IMR-90 (cell line): ENCODE results near the gene EPN1.

ENCODE experiments used
- CEBPB ChIP-seq: IDR thresholded peaks from 2 replicates; pipeline ENCODE4 v1.6.1; 2012; ENCODE audit warnings: low read depth, low read length, improper control_type of control experiment
- MAZ ChIP-seq: IDR thresholded peaks from 2 replicates; pipeline ENCODE4 v1.6.1; 2012; ENCODE audit warnings: low read depth, mild to moderate bottlenecking, low read length, improper control_type of control experiment, moderate library complexity, borderline replicate concordance
- POLR2A ChIP-seq: IDR thresholded peaks from 2 replicates; pipeline ENCODE4 v1.6.1; 2012; ENCODE audit warnings: mild to moderate bottlenecking, low read depth, low read length
- SMC3 ChIP-seq: fragments of 150-350 bp; IDR thresholded peaks from 2 replicates; pipeline ENCODE4 v1.6.1; 2016; ENCODE audit warnings: low read depth, mild to moderate bottlenecking, antibody characterized with exemption, low read length, moderate library complexity
- TF ChIP-seq, protein P1 (sequence below): conservative IDR thresholded peaks from 2 replicates; pipeline ENCODE4 v1.5.1; 2012; ENCODE audit warnings: mild to moderate bottlenecking, low read depth, low read length, improper control_type of control experiment
- TF ChIP-seq, protein P2 (sequence below): fragments of 150-350 bp; IDR thresholded peaks from 2 replicates; pipeline ENCODE4 v1.6.1; 2016; ENCODE audit warnings: low read depth, mild to moderate bottlenecking, low read length, moderate library complexity, borderline replicate concordance

DNA sequence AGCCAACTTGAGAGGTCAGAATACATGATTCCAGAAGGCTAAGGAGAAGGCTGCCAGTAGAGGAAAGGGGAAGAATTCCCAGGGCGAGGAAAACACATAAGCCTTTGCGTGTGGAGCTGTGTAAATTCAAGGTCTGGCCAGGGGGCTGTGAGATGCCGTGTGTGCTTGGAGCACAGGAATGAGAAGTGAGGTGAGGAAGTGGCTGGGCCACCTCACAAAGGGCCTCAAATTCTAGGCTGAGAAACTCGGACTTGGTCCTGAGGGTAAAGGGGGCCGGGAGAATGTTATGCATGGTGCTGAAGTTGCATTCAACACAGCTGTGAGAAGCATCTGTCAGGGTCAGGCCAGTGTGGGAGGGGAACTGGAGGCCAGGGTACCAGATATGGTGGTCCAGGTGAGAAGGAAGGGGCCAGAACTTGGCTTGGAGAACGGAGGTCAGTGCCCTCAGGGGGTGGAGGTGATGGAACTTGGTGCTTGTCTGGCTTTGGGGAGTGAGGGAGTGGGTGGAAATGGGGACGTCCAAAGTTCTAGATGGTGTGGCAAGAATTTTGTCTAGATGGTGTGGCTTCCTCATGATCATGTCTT, 39.1 kb upstream of the EPN1 start:
- TF ChIP-seq, protein P1, sequence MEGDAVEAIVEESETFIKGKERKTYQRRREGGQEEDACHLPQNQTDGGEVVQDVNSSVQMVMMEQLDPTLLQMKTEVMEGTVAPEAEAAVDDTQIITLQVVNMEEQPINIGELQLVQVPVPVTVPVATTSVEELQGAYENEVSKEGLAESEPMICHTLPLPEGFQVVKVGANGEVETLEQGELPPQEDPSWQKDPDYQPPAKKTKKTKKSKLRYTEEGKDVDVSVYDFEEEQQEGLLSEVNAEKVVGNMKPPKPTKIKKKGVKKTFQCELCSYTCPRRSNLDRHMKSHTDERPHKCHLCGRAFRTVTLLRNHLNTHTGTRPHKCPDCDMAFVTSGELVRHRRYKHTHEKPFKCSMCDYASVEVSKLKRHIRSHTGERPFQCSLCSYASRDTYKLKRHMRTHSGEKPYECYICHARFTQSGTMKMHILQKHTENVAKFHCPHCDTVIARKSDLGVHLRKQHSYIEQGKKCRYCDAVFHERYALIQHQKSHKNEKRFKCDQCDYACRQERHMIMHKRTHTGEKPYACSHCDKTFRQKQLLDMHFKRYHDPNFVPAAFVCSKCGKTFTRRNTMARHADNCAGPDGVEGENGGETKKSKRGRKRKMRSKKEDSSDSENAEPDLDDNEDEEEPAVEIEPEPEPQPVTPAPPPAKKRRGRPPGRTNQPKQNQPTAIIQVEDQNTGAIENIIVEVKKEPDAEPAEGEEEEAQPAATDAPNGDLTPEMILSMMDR: no peak
- no peak for TF ChIP-seq MAZ
- TF ChIP-seq, protein P2, sequence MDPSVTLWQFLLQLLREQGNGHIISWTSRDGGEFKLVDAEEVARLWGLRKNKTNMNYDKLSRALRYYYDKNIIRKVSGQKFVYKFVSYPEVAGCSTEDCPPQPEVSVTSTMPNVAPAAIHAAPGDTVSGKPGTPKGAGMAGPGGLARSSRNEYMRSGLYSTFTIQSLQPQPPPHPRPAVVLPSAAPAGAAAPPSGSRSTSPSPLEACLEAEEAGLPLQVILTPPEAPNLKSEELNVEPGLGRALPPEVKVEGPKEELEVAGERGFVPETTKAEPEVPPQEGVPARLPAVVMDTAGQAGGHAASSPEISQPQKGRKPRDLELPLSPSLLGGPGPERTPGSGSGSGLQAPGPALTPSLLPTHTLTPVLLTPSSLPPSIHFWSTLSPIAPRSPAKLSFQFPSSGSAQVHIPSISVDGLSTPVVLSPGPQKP: no peak
- TF ChIP-seq POLR2A: no peak
- TF ChIP-seq SMC3: no peak
- no peak for TF ChIP-seq CEBPB
